GM19035 (cell line): Measurements from ENCODE around the gene MAP1B.

Source experiments
- ATAC-seq: cut with Tn5 transposase; IDR thresholded peaks from one replicate; pipeline ENCODE4 v1.9.1; 2021; ENCODE audit not compliant: unreplicated experiment

MAP1B gene

DNA sequence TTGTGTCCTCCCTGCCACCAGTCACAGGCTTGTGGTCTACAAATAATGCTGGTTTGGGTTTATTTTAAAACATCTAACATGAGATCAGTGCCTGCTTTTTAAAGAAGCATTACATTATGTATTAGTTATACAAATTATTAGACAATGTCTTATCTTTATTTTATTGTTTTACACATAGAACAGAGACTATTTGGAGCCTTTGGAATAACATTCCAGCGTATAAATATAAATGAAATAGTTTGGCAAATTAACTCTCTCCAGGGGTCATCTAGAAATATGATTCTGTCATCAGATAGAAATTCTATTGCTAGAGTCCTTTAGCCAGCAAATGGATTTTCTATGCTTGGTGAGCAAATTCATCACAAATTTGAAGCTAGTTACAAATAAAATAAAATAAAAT lies 22.4 kb downstream of the MAP1B start:
- ATAC-seq = no peak

DNA sequence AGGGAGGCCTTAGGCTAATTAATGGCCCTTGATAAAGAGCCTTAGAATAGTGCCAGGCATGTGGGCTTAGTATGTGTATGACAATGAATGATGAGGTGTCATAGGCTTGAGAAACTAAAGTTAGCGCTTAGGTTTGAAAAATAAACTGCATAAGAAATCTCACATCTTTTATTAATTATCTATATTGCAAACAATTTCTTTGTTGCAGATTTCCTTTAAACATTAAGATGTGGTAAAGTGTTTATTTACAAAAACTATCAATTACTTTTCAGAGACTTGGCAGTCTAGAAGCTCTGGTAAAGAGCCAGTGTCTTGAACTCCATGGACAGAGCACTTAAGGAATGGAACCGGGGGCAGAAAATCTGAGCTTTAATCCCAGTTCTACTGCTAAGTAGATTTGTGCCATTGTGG lies 23.1 kb downstream of the MAP1B start:
- ATAC-seq = no peak

DNA sequence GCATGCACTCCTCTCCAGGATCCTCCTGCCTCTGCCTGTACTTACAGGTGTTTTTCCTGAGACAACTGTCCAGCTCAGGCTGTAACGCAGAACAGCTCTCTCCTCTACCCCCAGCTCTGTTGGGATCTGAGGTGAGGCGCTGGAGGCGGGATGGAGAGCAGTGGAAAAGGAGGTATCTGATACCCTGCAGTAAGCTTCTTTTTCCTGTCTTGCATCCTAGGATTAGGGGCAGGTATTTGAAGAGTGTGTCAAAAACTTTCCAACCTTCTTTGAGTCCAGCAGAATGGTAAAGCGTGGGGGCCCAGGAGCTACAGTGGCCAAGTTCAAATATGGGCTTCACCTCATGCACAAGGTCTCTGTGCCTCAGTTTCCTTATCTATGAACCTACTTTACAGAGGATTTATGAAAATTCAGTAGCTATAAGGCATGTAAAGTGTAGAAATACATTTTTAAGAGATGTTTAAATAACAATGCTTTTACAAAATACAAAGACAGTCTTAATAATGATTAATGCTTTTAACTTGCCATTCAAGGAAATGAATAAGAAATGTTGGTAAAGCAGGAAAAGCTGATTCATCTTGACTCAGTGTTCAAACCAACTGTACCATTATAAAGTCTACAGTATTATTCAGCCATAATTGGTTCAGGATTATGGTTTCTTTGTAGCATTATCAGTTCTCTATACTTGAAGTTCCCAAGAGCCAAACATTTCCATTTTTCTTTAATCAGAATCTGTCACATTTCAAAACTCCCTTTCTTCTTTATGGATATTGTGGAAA lies 26.1 kb downstream of the MAP1B start:
- no peak for ATAC-seq

DNA sequence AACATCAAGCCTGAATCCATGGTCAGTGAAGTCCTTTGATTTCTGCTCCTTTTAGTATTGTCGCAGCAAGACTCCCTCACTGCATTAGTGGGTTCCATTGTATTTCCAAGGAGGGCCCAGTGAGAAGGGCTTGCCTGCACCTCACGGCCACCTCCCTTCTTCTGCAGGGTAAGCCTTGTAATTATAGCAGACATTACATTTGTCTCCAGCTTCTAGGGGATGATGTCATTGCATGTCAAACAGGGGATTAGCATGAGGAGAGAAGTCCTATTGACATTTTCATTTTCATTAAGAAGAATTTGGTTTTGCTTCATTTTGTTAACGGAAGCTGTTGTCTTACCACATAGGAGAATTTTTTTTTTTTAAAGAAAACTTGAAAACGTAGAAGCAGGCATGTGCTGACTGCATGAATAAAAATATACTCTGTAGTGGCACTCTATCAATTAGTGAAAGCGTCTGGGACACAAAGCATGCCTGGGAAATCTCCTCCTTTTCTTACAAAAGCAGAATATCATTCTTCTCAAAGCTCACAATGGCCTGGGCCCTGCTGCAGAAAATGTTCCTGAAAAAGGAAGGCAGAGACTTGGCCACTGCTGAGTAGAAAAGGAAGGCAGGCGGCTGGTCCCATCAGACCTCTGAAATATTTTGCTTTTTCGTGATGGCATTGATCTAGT lies 27.1 kb downstream of the MAP1B start:
- ATAC-seq = no peak

DNA sequence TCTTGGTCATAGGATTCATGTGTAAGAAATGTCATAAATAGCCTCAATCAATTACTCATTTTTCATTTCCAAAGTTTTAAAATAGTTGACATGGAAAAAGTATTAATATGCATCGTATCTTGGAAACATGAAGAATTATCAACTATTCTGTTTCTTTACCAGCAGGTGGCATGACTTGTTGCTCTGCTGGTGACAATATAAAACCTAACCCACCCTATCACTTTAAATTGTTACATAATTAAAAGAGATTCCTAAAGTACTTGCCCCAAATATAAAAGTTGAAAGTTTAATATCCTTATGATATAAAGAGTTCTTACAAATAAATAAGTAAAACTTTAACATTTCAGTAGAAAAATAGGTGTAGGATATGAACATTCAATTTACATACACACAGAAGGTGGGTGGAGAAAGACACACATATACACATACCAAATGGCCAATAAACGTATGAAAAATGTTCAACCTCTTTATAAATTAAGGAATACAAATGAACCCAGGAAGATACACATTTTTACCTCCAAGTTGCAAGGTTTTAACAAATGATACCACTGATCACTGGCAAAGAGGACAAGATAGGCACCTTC lies 30.6 kb downstream of the MAP1B start:
- no peak for ATAC-seq

DNA sequence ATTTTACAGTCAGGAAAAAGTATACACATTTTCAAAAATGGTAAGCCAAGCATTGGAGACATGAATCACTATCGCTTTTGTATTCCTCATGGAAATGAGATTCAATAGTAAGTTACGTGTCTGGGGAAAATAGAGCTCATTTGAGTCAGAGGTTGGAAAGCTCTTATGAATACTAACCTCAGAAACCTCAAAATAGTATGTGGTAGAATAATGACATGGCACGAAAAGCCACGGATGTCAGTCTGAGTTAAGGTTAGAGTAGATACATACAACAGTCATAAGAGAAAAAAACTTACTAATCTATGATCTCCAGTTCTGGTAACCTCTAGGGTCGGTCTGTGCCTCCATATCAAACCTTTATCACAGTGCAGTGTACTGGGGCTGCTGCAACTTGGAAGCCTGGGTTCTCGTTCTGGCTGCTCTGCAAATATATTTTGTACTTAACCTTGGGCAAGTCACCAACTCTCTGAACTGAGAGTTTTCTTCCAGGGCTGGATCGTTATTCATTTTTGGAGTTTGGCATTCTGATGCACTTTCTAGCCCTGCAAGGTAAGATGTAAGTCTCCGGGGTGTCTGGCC lies 31.8 kb downstream of the MAP1B start:
- no peak for ATAC-seq

DNA sequence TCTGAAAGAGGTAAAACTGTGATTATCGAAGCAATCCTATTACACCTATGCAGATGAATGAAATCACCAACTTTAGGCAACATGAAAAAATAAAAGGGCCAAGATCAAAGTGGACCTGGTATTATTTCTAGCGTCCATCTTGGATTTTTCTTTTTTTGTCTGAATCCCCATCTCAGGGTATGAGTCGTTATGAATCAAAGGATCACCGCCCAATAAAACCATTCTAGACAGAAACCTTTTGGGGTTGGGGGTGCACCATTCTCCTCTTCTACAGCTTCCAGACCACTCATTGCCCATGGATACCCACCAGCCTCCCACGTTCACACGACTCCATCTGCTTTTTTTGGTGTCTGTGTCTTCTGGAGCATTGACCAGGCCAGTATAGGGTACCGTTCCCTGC lies 33.4 kb downstream of the MAP1B start:
- ATAC-seq = no peak

DNA sequence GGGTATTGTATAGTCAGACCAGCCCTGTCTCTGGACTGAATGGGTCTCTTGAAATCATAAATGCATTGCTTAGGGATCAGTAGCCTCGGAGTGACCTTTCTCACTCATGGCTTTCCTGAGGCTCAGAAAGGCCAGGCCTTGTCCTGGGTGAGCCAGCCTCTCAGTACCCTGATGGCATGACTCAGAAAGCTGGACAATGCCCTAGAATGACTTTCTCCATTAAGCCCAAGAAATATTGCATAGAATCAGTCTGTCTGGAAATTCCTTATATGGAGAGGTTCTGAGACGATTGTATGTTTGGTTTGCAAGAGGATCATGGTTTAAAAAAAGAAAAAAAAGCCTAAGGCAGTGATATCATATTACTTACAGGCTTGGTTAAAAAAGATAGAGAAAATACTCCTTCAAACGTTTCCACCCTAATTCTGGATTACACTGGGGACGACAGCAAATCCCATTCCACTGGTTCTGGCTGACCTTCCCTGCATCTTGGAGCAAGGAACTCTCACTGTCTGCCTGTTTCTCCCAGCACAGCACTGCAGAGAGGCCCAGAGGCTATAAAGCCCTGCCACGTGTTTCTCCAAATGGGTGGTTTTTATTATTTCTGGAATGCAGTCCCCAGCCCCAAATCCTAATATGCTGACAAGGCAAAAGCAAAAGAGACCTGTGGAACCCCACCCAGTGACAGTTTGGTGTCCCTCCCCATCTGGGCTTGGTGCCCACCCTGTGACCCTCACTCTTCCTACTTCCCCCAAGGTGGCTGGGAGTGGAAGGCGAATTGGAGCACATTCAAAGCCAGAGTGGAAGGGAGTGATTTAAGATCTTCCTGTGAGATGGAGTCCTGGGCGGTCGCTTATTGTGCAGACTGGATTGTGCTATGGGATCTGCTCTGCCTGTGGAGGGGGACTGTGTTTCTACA lies 34.4 kb downstream of the MAP1B start:
- ATAC-seq = no peak

DNA sequence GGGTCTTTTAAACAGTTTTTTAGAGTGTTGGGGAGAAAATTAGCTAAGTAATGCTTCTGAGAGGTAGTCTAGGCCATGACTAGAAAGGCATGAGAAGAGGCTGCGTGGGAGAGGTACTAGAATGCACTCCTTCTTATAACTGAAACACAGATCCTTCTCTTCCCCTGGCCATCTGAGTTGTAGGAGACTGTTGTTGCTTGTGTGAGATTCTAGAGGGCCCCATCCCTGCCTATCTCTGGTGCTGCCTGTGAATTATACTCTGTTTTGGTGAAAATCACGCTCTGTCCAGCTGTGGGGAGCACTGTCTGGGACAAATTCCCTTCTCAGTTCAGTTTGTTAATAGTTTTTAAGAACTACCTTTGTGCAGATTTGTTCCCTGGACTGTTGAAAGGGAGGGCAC lies 37.5 kb downstream of the MAP1B start:
- no peak for ATAC-seq

DNA sequence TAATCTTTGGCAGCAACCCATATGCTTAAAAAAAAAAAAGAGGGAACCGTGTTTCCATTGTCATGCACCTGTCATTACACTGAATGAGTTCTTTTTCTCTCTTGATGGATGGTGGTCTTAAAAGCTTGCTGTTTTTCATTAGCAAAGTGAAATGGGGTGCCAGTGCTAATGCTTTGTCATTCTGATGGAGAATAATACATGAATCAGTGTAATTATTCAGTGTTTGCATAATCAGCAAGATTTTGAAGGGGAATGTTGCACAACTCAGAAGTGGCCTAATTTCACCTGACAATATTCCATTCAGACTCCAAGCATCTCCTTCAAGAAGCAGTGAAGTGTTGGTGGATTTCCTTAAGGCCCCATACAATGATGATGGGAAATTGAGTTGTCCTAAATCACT lies 38.1 kb downstream of the MAP1B start:
- ATAC-seq = no peak

DNA sequence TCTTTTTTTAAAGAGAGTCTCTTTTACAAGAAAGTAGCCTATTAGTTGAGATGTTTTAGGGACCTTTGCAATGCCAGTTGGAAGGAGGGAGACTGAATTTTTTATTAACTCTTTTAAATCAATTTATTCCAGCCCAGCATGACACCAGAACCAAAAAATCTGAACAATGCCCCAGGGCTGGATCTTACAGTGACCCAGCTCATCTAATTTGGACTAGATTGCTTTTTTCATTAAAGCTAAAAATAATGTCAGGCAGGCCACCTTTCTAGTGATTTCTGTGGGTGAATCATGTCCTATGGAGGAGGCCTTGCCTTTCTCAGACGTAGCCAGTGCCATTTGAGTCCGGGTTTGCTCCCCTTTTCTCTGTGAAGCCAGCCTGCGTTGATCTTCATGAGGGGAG lies 38.8 kb downstream of the MAP1B start:
- no peak for ATAC-seq

DNA sequence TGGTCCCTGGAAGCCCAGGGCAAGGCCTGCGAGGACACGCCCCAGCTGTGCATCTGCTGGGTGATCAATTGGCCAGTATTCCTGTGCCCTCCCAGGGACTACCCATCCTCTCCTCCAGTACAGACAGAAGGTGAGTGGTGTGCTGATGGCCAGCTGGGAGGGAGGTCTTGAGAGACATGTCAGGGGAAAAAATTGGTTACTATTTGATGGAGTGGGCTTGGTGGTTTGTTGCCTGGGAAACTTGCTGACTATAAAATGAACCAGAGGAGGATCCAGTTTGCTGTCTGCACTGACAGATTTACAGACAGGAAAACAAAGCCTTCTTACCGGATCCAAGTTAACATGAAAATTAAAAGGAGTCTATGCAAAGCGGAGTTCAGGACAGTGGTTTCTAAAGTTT lies 40.3 kb downstream of the MAP1B start:
- no peak for ATAC-seq

DNA sequence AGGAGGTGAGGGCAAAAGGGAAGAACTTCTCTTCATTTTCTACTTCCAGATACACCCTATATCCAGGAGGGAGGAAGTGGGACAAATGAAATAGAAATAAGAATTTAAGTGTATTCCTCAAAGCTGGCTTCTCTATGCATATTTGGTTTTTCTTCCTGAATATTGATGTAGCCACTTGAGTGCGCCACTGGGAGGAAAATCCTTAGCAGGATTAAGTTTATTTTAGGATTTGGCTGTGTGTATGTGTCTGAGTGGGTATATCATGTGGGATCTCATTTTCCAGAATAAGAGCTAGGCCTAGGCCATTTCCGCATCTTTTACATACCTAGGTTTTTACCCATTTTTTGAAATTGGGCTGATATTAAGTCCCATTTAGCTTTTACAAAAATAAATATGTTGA lies 42.5 kb downstream of the MAP1B start:
- ATAC-seq = no peak

DNA sequence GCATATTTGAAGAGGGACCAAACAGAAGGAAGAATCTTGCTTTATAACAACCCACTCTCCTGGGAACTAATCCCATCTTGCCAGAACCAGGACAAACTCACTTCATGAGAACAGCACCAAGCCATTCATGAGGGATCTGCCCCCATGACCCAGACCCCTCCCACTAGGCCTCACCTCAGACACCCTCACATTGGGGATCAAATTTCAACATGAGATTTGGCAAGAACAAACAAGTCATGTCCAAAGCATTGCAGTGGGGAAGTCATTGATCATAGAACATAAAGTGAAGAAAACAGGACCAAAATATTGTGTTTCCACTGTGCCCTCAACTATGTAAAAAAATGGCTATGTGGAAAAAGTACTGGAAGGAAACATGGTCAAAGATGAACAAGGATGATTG lies 43.9 kb downstream of the MAP1B start:
- no peak for ATAC-seq

DNA sequence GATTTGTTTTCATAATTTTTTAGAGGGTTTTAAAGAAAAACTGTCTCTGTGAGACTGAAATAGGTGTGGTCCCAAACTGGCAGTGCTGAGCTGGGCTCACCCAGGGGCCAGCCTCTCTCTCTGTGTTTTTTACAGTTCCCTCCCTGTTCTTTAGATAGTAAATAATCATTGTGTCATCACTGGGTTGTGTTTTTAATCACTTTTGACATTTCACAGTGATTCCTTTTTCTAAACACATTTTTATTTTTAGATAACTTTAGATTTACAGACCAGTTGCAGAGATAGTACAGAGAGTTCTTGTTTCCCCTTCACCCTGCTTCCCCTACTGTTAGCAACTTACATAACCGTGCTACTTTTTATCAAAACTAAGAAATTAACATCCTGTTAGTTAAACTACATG lies 44.4 kb downstream of the MAP1B start:
- ATAC-seq = no peak

DNA sequence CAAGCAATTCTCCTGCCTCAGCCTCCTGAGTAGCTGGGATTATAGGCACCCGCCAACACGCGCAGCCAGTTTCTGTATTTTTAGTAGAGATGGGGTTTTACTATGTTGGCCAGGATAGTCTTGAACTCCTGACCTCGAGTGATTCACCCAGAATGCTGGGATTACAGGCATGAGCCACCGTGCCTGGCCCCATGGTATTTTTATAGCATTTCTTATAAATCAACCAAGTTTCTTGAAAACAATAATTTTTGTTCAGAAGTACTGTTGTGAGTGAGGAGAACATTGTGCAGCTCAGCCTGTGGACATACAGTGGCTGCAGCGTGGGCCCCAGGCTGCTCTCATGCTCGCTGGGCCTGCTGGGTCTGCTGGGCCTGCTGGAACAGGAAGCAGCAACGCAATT lies 45.3 kb downstream of the MAP1B start:
- ATAC-seq = no peak

DNA sequence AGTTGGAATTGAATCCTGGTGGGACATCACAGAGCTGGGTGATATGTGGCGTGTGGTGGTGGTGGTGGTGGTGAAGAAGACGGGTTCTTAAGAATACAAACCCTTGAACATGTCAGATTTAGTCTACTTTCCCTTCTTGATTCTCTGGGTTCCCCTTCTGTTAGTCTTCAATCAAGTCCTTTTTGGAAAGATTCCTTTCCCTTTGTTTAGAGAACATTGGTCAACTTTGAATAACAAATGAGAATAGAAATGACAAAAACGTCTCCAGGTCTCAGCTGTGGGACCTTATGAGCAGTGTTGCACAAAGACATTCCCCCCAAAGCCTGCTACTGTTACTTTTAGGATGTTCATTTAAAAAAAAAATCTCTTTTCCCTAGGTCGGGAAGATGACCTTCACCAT lies 46.3 kb downstream of the MAP1B start:
- ATAC-seq = no peak

DNA sequence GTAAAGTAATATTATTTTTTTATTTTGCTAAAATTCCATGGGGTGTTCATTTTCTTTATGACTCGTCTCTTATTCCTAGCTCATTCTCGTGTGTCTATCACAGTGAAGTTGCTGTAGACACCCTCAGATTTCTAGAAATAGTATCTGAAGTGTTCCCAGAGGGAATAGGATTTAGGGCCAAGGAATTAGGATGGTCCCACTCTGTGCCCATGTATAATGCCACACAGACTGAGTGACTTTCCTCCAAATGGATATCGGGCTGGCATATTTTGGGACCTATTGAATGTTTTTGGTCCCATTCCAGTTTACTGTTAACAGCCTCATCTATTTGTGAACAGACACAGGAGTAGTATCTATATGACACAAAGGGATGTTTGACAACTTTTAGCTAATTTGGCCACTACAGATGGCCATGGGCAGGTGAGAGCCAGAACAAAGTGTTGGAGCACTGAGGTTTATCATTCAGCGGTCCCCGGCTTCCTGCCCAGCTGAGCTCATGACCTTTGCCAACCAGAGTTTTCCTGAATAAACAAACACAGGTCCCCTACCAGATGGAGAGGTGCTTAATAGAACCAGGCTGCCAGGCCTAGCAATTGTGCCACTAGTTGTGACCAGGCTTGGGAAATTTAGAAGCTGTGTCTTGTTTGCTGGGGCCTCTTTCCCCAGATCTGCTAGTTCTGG lies 46.9 kb downstream of the MAP1B start:
- ATAC-seq = no peak

DNA sequence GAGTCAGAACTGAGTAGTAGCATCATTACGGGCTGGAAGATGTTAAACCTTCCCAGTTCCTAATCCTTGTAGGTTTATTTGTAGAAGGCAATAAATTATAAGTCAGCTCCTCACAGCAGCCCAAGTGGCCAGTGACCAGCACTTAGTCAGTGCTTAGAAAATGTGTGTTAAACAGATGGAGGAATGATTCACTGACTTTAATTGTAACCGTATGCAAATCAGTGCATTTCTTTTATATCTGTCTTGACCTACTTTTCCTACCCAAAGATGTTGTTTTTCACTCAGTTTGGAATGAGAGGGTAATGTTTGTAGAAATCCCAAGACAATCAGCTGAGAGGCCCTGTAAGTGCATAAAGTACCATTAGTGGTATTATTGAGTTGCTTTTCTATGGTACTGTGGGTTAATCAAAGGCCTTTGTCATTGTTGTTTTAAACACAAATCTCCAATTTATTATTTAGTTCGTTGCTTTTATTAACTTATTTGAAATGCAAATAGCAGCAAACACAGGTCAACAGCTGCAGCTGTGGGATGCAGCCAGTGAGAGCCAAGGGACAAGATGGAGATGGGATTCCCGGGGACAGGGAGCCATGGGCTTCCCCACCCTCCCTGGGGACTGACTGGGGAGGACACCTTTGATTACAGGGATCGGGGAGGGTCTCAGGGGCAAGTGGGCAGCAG lies 49.8 kb downstream of the MAP1B start:
- ATAC-seq = no peak

DNA sequence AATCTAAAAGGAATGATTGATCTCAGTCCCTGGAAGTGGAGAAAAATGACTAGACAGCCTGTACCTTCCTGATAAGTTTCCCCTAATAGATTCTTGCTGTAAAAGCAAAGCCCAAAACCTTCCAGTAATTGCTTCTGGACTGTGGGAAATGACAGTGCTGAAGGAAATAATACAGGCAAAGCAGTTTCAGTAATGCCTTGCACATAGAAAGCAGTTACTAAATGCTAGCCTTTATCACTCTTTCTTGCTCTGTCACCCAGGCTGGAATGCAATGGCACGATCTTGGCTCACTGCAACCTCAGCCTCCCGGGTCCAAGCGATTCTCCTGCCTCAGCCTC lies 50.3 kb downstream of the MAP1B start:
- no peak for ATAC-seq
